ENCODE results near the gene SLC7A7.
"Not testable (repeated sequence)": the region's sequence is repeated elsewhere in the genome, so short reads cannot be mapped to it uniquely, and the experiment has no call there.

The SLC7A7 gene

DNA sequence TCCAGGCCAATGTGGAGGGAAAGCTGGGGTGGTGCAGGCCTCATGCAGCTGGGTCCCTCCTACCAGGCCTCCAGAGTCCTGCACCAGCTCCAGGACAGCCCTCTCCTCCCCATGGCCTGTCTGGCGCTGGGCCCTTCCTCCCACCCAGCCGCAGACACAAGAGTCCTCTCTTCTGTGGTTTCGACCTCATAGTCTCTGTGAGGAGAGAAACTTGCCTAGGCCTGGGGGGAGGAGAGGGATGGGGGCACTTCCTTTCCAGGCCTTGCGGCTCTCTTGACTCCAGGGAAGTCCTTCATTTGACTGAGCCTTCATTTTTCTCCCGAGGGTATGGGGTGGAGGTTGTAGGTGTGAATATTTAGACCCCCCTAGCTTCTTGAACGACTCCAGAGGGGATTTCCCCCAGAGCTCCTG, 23.4 kb upstream of the SLC7A7 start:
- peaks cover 89% of the 10 kb centered on the region for H3K36me3 Mint-ChIP-seq (ENCODE audit: low read depth)
- peak overlapping the region; percentile 93 for H3K27ac Mint-ChIP-seq

DNA sequence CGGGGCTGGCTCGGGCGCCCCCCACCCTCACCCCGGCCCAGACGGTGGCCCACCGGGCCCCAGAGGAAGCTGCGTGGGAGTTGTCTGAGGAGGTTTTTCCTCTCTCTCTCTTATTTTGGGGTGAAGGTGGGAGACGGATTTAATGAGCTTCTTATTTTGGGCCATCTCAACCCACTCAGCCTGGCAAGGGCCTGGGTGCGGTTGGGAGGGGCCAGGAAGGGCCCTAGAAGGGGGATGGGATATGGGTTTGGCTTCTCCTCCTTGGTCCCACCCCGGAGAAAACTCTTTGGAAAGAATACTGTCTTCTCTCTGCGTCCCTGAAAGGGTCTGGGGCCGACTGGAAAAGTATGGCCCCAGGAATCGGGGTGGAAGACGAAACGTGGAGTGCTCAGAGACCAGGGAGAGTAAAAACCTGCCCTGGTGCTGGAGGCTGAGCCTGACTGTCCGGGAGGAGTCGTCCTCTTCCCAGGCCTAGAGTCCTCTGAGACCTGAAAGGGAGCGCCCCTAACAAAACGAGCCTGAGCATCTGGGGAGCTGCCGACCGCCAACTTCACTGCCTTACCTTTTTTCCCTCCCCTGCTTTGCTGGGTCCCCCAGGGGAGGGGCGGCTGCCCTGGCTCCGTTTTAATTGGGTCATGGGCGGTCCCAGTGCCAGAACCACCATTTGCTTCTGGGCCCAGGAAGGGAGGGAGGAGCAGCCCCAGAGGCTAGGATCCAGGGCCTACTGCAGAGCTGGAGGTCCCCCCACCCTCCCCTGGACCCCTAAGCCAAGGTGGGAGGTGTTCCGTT, 22.7 kb upstream of the SLC7A7 start:
- peaks cover 63% of the 10 kb centered on the region for H3K4me1 Mint-ChIP-seq (ENCODE audit: low read depth)
- peaks cover 2% of the 10 kb centered on the region for H3K27me3 Mint-ChIP-seq
- intact Hi-C loops (cut with micrococcal nuclease), result loop anchor here (1.0 kb wide), 1 partner anchor 8 kb away; no protein-coding TSS in a partner anchor
- H3K27ac Mint-ChIP-seq, result peak overlapping the region; percentile 93
- no peaks in the 10 kb centered on the region for H3K9me3 Mint-ChIP-seq
- H3K4me3 Mint-ChIP-seq, result peak overlapping the region; percentile 100
- H3K36me3 Mint-ChIP-seq (ENCODE audit: low read depth), result peaks cover 89% of the 10 kb centered on the region

More for the DNA sequence above, 23.4 kb upstream of the SLC7A7 start:
- Mint-ChIP-seq H3K27me3 (peaks cover 2% of the 10 kb centered on the region), H3K9me3 (no peaks in the 10 kb centered on the region), H3K4me1 (ENCODE audit: low read depth) (peaks cover 70% of the 10 kb centered on the region), H3K4me3 (peak overlapping the region; percentile 100)
- intact Hi-C loops (cut with micrococcal nuclease), result loop anchor here (1.0 kb wide), 1 partner anchor 8 kb away; no protein-coding TSS in a partner anchor

DNA sequence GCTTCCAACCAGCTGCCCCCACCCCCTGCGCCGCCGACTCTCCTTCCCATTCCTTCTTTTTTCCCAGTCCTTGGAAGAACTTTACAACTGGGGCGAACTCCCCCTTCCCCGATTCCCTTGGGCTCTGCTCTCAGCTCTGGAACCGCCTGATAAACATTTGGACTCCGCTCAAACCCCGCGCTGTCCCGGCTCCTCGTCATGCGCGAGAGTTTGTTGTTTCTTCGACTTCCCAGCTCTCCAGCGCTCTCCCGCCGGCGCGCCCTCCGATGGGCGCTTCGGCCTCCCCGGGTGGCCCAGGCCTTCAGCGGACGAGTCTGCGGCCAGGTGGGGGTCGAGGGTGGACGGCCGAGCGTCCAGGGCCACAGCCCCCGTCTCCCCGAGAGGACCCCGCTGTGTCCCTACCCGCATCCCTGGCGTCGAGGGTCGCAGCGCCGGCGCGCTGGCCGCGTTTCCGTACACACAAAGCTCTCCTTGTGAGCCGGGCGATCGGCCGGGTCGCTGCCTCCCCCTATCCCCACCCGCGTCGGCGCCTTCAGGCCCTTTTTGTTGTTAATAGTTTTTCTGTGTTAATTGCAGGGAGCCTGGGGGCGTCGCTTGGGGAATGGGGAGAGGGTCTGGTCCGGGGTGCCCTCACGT, 22.0 kb upstream of the SLC7A7 start:
- Mint-ChIP-seq H3K36me3 (ENCODE audit: low read depth) (peaks cover 88% of the 10 kb centered on the region), H3K4me1 (ENCODE audit: low read depth) (peaks cover 56% of the 10 kb centered on the region), H3K27ac (peak overlapping the region; percentile 93), H3K4me3 (peak overlapping the region; percentile 100), H3K27me3 (peaks cover 2% of the 10 kb centered on the region), H3K9me3 (no peaks in the 10 kb centered on the region)
- intact Hi-C loops (cut with micrococcal nuclease), result no loop called here

DNA sequence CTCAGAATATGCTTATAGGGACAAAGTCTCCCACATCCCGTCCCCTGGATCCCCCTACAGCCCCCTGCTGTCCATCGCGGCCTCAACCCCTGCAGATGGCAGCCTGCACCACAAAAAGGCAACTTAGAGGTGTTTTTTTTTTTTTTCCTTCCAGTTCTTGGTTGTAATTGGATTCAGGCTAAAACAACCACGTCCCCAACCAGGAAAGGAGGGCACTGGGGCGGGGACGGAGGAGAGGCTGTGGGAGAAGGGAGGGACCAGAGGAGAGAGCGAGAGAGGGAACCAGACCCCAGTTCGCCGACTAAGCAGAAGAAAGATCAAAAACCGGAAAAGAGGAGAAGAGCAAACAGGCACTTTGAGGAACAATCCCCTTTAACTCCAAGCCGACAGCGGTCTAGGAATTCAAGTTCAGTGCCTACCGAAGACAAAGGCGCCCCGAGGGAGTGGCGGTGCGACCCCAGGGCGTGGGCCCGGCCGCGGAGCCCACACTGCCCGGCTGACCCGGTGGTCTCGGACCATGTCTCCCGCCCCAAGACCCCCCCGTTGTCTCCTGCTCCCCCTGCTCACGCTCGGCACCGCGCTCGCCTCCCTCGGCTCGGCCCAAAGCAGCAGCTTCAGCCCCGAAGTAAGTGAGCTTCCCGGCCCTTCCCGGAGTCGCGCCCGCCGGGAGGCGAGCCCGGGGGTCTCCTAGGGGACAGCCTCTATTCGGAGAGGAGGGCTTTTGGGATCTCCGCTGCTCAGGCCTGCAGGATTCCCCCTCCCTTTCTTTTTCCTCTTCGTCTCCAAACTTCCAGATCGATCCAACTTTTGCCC, 21.3 kb upstream of the SLC7A7 start, which contains the start of gene MMP14:
Gene MMP14, plus strand, starts transcription at position 285 of the 813 bp plus-strand sequence. Its CDS starts 233 bp downstream, at position 518.
- H3K4me3 Mint-ChIP-seq, result peak within 1 kb of the TSS; percentile 100

DNA sequence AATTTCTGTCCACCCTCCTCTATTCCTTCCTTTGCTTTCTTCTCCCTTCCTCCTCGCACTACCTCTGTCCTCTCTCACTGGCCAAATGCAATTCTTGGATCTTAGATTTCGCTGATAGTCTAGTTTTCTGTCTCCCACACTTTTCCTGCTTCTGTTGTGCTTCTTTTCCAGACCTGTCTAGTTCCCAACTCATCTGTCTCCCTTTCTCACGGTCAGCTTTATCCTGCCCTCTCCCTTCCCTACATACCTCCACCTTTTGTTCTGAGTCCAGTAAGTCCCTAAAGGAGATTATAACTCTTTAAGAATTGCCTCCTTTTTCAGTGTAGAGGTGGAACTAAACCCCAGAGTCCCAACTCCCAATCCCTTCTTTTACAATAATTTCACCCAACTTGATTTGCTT, 20.3 kb upstream of the SLC7A7 start:
- intact Hi-C loops (cut with micrococcal nuclease), result no loop called here
- Mint-ChIP-seq H3K9me3 (no peaks in the 10 kb centered on the region), H3K4me1 (ENCODE audit: low read depth) (peaks cover 44% of the 10 kb centered on the region), H3K36me3 (ENCODE audit: low read depth) (peaks cover 81% of the 10 kb centered on the region), H3K27me3 (peaks cover 2% of the 10 kb centered on the region), H3K27ac (peak overlapping the region; percentile 93), H3K4me3 (no peak overlapping the region)

More for the DNA sequence above, 21.3 kb upstream of the SLC7A7 start, which contains the start of gene MMP14:
- peaks cover 88% of the 10 kb centered on the region for H3K36me3 Mint-ChIP-seq (ENCODE audit: low read depth)
- intact Hi-C loops (cut with micrococcal nuclease), result no loop called here
- H3K27ac Mint-ChIP-seq, result peak within 1 kb of the TSS; percentile 93
- peaks cover 48% of the 10 kb centered on the region for H3K4me1 Mint-ChIP-seq (ENCODE audit: low read depth)
- peaks cover 2% of the 10 kb centered on the region for H3K27me3 Mint-ChIP-seq
- H3K9me3 Mint-ChIP-seq, result no peaks in the 10 kb centered on the region

DNA sequence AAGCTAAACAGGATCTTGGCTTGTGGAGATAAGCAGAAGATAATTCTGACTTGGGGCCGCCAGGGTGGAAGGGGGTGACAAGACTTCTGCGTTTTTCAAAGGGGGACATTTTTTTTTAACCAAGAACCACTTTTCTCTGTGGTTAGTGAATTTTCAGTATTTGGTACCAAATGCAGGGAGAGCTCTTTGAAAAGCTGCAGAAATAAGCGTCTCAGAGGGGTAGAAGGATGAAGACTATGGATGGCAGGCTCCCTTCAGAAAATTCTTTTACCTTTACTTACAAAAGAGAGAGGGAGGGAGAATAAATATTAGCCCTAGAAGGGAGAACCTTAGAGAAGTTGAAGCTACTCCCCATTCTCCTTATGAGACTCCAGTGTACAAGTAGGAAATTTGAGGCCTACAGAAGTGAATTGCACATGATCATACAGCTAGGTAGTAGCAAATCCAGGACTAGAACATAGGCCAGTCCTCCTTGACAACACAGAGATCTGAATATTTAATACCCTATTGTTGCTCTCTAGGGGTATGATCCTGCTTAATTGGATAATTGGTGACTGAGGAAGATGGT, 15.3 kb upstream of the SLC7A7 start:
- intact Hi-C loops (cut with micrococcal nuclease), result loop anchor here (1.0 kb wide), 1 partner anchor 8 kb away; no protein-coding TSS in a partner anchor
- no peaks in the 10 kb centered on the region for H3K9me3 Mint-ChIP-seq
- peak overlapping the region; percentile 93 for H3K4me3 Mint-ChIP-seq
- H3K4me1 Mint-ChIP-seq (ENCODE audit: low read depth), result peaks cover 21% of the 10 kb centered on the region
- H3K27me3 Mint-ChIP-seq, result no peaks in the 10 kb centered on the region
- H3K27ac Mint-ChIP-seq, result peak overlapping the region; percentile 90
- H3K36me3 Mint-ChIP-seq (ENCODE audit: low read depth), result peaks cover 48% of the 10 kb centered on the region

DNA sequence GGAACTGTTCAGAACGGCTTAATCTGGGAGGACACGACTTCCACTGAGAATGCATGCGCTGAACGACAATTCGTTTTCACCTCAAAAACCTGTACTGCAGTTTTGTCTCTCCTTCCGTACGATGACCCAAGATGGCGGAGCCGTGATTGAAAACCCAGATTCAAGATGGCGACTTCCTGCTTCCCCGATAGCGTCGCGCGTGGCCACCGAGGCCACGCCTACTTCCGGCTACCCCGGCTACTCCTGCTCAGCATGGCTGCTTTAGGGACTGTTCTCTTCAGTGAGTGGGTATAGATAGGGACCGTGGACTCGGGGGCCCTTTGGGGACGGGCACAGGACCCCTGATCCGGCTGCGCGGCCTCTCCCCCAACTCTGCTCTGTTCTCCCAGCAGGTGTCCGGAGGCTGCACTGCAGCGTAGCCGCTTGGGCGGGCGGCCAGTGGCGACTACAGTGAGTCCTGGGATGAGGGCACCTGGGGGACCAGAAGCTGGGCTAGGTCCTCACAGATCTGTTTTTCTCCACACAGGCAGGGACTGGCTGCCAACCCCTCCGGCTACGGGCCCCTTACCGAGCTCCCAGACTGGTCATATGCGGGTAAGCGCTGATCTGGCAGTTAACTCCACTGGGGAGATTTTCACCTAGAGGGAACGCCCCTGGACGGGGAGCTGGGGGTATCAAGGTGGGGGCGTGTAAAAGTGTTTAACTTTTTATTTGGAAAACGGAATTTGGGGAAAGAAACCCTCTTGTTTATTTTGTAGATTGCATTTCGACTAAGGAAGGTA, 14.6 kb upstream of the SLC7A7 start, which contains the start of gene MRPL52:
Gene MRPL52, plus strand, starts transcription at position 227 of the 782 bp plus-strand sequence. Its CDS starts 26 bp downstream, at position 253.
- Mint-ChIP-seq H3K4me3 (peak within 1 kb of the TSS; percentile 93), H3K27me3 (no peaks in the 10 kb centered on the region), H3K4me1 (ENCODE audit: low read depth) (peaks cover 18% of the 10 kb centered on the region), H3K36me3 (ENCODE audit: low read depth) (peaks cover 42% of the 10 kb centered on the region), H3K27ac (peak within 1 kb of the TSS; percentile 90), H3K9me3 (no peaks in the 10 kb centered on the region)
- intact Hi-C loops (cut with micrococcal nuclease), result loop anchor here (1.0 kb wide), 1 partner anchor 8 kb away; no protein-coding TSS in a partner anchor

DNA sequence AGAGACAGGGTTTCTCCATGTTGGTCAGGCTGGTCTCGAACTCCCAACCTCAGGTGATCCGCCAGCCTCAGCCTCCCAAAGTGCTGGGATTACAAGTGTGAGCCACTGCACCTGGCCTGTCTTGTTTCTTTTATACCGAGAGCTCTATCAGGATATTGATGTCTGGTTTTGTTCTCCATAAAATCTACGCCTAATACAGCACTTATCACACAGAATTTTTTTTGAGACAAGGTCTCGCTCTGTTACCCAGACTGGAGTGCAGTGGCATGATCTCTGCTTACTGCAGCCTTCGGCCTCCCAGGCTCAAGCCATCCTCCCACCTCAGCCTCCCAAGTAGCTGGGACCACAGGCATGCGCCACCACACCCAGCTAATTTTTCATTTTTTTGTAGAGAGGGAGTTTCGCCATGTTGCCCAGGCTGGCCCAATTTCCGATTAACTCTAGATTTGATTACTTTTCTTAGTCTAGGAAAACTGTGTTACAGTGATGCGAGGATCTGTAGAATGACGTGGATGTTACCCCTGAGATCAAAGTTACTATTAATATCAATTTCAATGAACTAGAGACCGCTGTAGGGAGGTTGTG, 13.9 kb upstream of the SLC7A7 start:
- H3K9me3 Mint-ChIP-seq; H3K27me3 Mint-ChIP-seq; intact Hi-C loops (cut with micrococcal nuclease): not testable (repeated sequence)
- peaks cover 35% of the 10 kb centered on the region for H3K36me3 Mint-ChIP-seq (ENCODE audit: low read depth)
- peak overlapping the region; percentile 93 for H3K4me3 Mint-ChIP-seq
- peak overlapping the region; percentile 90 for H3K27ac Mint-ChIP-seq
- peaks cover 23% of the 10 kb centered on the region for H3K4me1 Mint-ChIP-seq (ENCODE audit: low read depth)

DNA sequence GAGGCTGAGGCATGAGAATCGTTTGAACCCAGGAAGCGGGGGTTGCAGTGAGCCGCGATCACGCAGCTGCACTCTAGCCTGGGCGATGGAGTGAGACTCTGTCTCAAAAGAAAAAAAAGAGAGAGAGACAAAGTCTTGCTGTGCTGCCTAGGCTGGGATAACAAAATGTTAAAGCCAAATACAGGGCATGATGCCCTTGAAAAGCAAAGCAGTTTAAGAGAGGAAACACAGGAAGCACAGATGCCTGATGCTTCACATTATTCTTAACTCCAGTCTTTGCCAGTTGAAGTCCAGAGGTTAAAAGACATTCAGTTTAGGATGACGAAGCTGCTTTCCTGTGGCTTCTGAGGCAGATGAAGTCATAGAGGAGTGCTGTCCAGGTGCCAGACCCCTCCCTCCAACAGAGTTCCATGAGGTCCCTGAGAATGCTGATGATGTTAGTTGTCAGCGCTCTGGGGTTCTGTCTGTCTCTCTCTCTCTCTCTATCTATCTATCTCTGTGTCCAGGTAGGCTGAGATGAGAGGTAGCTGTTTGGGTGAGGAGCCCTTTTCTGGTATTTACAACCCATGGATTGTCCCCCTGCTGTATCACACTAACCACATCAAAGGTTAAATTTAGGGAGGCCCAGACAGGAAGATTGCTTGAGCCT, 9.6 kb upstream of the SLC7A7 start:
- intact Hi-C loops (cut with micrococcal nuclease), result loop anchor here (5.0 kb wide), 1 partner anchor 77 kb away; no protein-coding TSS in a partner anchor
- no peaks in the 10 kb centered on the region for H3K9me3 Mint-ChIP-seq
- peak overlapping the region; percentile 22 for H3K27ac Mint-ChIP-seq
- H3K27me3 Mint-ChIP-seq, result no peaks in the 10 kb centered on the region
- H3K36me3 Mint-ChIP-seq (ENCODE audit: low read depth), result peaks cover 3% of the 10 kb centered on the region
- H3K4me3 Mint-ChIP-seq, result no peak overlapping the region
- H3K4me1 Mint-ChIP-seq (ENCODE audit: low read depth), result peaks cover 39% of the 10 kb centered on the region

DNA sequence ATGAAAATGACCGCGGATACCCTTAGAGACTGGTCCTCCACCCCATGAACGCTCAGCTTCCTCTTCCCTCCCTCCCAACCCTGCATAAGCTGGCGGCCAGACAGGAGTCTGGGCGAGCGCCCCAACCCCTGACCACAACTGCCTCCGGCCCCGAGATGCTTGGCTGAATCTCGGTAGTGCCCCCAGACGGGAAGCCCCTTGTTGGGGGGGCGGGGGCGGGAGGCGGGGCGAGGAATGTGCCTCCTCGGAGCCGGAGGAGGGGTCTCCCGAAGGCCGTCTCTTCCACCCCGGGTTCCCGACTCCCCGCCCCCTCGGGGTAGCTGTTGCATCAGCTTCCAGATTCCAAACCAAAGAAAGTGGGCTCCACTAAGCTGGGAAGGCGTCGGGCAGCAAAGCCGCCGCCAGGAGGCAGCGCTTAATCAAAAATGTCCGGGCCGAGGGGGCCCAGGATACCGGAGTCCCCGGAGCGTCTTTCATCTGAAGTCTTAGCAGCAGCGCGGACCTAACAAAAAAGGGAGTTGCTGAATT, 7.4 kb upstream of the SLC7A7 start:
- Mint-ChIP-seq H3K9me3 (no peaks in the 10 kb centered on the region), H3K27me3 (no peaks in the 10 kb centered on the region), H3K27ac (peak overlapping the region; percentile 72), H3K36me3 (ENCODE audit: low read depth) (no peaks in the 10 kb centered on the region), H3K4me3 (peak overlapping the region; percentile 58), H3K4me1 (ENCODE audit: low read depth) (peaks cover 54% of the 10 kb centered on the region)
- intact Hi-C loops (cut with micrococcal nuclease), result loop anchor here (1.0 to 5.0 kb wide), 2 partner anchors 31 to 80 kb away; no protein-coding TSS in a partner anchor

DNA sequence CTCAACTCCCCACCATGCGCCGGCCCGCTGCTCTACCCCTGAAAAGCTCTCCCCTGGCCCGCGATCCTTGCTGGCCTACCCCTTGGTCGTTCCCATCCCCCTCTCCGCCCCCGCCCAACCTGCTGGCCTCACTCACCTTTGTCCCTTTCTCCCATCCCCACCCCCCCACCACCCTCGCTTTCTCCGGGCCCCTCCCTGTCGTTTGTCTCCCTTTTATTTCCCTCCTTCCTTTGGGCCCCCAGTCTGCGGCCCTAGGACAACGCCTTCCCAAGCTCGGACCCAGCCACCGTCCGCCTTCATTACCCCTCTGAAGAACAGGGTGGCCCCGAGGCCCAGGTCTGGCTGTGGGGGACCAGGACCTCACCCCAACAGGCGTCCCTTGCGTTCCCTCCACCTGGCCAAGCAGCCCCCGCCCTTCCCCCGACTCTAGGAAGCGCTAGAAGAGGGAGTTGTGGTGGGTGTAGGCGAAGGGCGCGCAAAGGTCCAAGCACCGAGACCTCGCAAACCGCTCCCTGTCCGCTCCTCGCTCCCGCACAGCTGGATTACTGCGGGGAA, 6.9 kb upstream of the SLC7A7 start:
- Mint-ChIP-seq H3K4me1 (ENCODE audit: low read depth) (peaks cover 57% of the 10 kb centered on the region), H3K9me3 (no peaks in the 10 kb centered on the region), H3K27me3 (no peaks in the 10 kb centered on the region), H3K27ac (peak overlapping the region; percentile 72), H3K4me3 (peak overlapping the region; percentile 58), H3K36me3 (ENCODE audit: low read depth) (no peaks in the 10 kb centered on the region)
- intact Hi-C loops (cut with micrococcal nuclease), result loop anchor here (5.0 kb wide), 1 partner anchor 80 kb away; no protein-coding TSS in a partner anchor
